Choroid plexus epithelial cell (primary cell): Measurements from ENCODE around the gene FAM25G.

Experiments used
- DNase-seq: peaks from one replicate; pipeline ENCODE4 v3.0.0-alpha.2; 2010; ENCODE audit warnings: low read depth
- H3K4me3 ChIP-seq: 2 replicates; pipeline ENCODE4 v1.5.1; 2011; ENCODE audit warnings: low read depth, mild to moderate bottlenecking, control low read depth, low read length, moderate library complexity
- TF ChIP-seq, protein P1 (sequence below): conservative IDR thresholded peaks from 2 replicates; pipeline ENCODE4 v1.5.1; 2011; ENCODE audit warnings: low read depth, mild to moderate bottlenecking, control low read depth, inconsistent platforms, low read length, moderate library complexity

The FAM25G gene

DNA sequence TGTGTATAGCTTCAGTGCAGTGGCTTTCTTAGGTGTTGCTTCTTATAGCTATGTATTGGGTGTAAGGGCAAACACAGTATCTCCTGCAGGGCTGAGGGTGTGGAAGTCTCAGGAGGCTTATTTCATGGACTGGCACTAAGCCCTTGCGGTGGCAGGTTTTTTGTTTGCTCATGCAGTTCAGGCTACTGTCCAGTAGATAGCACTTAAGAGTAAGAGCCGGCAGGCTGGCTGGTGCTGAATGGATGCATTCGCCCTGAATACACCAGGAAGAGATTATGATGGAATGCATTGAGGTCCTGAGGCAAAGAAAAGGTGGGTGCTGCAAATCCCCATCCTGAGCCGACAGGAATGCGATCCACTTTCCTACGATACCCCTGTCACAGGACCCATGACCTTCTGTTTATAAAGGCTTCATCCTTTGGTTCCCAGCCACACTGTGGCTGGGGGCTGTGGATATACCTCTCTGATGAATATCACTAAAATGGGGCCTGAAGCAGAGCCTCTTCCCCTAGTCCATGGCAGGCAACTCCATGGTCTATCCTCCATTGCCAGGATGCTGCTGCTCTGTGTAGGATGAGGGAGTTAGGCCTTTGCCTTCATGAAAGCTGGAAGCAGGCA lies 52.5 kb downstream of the FAM25G start:
- DNase-seq = peak; percentile 91
- TF ChIP-seq, protein P1, sequence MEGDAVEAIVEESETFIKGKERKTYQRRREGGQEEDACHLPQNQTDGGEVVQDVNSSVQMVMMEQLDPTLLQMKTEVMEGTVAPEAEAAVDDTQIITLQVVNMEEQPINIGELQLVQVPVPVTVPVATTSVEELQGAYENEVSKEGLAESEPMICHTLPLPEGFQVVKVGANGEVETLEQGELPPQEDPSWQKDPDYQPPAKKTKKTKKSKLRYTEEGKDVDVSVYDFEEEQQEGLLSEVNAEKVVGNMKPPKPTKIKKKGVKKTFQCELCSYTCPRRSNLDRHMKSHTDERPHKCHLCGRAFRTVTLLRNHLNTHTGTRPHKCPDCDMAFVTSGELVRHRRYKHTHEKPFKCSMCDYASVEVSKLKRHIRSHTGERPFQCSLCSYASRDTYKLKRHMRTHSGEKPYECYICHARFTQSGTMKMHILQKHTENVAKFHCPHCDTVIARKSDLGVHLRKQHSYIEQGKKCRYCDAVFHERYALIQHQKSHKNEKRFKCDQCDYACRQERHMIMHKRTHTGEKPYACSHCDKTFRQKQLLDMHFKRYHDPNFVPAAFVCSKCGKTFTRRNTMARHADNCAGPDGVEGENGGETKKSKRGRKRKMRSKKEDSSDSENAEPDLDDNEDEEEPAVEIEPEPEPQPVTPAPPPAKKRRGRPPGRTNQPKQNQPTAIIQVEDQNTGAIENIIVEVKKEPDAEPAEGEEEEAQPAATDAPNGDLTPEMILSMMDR = peak; percentile 92
- no peak overlapping the region for H3K4me3 ChIP-seq
